GM12873 (cell line): ENCODE results near the gene ZIC2.

ENCODE experiments used
- TF ChIP-seq, protein P1 (sequence below): IDR thresholded peaks from 2 replicates; pipeline ENCODE4 v1.5.1; 2012; ENCODE audit warnings: low read depth, mild to moderate bottlenecking, moderate library complexity, low read length, control low read depth; ENCODE audit not compliant: insufficient read depth; ENCODE audit errors: missing control alignments

The ZIC2 gene

DNA sequence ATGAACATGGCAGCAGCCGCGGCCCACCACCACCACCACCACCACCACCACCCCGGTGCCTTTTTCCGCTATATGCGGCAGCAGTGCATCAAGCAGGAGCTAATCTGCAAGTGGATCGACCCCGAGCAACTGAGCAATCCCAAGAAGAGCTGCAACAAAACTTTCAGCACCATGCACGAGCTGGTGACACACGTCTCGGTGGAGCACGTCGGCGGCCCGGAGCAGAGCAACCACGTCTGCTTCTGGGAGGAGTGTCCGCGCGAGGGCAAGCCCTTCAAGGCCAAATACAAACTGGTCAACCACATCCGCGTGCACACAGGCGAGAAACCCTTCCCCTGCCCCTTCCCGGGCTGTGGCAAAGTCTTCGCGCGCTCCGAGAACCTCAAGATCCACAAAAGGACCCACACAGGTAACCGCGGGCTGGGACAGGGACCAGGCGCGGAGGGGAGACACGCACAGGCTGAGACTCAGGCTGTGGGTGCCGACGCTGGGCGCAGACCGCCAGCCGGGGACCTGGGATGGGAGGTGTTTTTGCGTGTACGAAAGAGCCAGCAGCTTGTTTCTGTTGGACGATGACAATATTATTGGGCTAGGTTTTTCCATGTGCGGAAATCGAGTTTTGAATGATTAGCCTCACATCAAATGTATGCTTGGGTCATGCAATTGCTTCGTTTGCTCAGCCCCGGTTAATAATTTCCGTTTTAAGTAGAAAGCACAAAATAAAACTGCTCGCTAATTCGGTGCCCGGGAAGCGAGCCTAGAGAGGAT, 1.3 kb downstream of the ZIC2 start:
- TF ChIP-seq, protein P1, sequence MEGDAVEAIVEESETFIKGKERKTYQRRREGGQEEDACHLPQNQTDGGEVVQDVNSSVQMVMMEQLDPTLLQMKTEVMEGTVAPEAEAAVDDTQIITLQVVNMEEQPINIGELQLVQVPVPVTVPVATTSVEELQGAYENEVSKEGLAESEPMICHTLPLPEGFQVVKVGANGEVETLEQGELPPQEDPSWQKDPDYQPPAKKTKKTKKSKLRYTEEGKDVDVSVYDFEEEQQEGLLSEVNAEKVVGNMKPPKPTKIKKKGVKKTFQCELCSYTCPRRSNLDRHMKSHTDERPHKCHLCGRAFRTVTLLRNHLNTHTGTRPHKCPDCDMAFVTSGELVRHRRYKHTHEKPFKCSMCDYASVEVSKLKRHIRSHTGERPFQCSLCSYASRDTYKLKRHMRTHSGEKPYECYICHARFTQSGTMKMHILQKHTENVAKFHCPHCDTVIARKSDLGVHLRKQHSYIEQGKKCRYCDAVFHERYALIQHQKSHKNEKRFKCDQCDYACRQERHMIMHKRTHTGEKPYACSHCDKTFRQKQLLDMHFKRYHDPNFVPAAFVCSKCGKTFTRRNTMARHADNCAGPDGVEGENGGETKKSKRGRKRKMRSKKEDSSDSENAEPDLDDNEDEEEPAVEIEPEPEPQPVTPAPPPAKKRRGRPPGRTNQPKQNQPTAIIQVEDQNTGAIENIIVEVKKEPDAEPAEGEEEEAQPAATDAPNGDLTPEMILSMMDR = no peak

DNA sequence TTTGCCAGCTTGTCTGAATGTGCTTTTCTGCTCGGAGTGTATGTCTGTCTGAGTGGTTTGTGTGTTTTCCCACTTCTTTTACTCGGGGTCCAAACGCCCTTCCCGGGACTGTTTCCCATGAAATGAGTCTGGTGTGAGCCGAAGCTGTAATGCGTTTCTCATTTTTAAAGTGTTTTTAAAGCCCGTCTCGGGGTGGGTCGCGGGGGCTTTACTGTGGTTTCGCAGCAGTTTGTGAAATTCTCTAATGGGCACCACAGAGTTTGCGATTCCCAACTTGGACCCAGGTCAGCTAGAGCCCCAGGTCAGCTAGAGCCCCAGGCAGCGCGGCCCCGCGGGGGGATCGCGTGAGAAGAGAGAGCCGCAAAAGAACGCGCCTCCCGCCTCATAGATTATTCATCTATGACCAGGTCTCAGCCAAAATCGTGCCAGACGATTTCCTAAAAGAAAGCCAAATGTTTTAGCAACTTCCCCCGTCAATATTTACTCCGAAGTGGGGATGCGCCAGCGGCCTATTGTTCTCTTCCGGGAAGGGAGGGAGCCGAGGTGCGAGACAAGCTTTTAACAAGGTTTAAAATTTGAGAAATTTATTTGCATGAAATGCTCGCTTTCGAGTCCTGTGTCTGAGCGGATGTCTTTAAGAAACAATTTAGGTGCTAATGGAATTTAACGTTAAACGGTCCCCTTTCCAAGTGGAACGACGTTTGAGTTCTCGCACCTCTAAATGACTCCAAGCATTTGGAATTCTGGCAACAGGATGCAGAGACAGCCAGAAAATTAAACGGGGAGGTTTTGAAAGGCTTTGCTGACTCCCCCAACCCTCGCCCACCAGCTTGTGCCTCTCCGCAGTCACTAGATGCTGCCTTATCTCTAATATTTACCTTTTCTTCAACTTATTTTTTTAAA, 2.2 kb downstream of the ZIC2 start:
- TF ChIP-seq, protein P1 = no peak

DNA sequence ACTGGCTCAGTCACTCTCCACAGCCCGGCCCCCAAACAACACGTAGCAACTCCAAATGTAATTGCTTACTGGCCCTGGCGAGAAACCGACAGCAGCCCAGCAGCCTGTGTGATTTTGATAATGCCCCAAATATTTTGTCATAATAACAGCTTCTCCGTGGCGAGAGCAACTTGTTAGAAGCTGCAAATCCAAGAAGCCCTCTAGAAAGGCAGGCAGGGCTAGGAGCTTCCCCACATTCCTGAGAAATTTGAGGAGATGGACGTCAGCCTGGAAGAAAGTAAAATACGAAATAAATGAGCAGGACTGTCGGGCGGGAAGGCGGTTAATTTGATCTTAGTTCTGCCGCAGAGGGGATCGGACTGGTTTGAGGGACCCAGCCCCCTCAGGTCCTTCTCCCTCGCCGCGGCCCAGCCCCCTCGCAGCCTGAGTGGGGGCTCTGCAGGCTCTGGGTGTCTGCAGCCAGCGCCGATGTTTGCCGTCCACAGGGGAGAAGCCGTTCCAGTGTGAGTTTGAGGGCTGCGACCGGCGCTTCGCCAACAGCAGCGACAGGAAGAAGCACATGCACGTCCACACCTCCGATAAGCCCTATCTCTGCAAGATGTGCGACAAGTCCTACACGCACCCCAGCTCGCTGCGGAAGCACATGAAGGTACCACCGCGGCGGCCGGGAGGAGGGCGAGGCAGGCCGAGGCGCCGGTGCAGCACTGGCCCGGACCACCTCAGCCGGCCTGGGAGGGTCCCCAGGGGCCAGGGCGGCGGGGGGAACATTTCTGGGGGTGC, 3.1 kb downstream of the ZIC2 start:
- TF ChIP-seq, protein P1 = no peak

DNA sequence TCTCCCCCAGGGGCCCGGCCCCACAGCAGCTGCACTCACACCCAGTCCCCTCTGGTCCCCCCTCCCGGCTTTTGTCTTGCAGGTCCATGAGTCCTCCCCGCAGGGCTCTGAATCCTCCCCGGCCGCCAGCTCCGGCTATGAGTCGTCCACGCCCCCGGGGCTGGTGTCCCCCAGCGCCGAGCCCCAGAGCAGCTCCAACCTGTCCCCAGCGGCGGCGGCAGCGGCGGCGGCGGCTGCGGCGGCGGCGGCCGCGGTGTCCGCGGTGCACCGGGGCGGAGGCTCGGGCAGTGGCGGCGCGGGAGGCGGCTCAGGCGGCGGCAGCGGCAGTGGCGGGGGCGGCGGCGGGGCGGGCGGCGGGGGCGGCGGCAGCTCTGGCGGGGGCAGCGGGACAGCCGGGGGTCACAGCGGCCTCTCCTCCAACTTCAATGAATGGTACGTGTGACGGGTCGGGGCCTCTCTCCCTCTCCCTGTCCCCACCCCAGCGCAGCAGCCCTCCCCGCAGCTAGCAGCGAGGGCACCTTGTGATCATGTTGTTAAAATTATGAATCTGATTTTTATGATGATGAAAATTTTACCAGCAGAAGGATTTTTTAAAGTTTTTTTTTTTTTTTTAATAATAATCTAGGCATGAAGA, 3.8 kb downstream of the ZIC2 start:
- TF ChIP-seq, protein P1 = no peak

DNA sequence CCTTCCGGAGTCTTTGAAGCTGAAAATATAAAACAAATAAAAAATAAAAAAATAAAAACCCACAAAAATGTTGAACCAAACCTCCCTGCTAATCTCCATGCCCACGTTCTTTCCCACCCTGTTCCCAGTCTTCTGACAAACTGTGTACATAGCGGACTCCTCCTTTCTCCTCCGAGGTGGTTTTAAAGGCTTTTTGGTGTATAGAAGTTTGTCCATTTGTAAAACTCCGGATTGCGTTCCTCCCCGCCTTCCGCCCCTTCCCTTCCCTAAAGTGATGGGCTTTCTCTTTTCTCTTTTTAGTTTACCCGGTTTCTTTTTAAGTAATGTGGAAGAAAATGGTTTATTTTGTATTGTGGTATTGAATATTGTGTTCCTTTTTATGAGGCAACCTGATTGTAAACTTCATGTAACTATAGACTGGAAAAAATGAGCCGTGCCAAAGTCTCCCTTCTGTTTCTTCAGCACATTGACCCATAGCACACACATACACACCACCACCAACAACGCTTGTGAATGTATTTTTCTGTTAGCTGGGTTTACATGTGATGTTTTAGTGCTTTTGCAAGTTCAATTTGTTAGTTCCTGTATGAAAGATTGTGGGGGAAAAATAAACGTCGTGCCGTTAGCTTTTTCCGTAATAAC, 4.4 kb downstream of the ZIC2 start:
- TF ChIP-seq, protein P1 = no peak

DNA sequence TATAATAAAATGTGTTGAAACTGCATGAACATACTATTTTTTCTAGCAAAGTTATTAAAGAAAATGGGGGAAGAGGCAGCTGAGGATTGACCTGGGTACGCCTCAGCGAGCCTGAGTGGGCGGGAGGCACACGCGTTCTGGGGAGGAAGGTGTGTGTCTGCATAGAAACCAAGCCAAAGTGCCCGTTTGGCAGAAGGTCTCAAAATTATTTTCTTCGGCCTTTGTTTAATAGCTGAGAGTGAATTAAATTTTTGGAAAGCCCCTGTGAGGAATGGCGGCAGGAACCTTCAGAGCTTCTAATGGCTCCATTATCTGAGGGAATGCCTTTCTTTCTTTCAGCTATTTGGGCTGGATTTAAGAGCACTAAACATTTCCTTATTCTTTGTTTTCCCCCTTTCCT, 5.2 kb downstream of the ZIC2 start:
- TF ChIP-seq, protein P1 = no peak
